Stimulated activated CD8-positive, alpha-beta memory T cell treated with anti-CD3 and anti-CD28 coated beads, Interleukin-12 subunit alpha, Interleukin-12 subunit beta, amount 100 ng/mL, for 24 hours (primary cell): Measurements from ENCODE around the gene TSGA10IP.
A peak's percentile ranks its signal among the peaks of the same experiment; 100 is the strongest.

Source experiments
- DNase-seq: peaks from one replicate; pipeline ENCODE4 v3.0.0-alpha.2; 2020; ENCODE audit errors: extremely low read depth

The TSGA10IP gene

GRCh38 chr11:65976216-65977176, 31.2 kb downstream of the TSGA10IP start:
- no peak for DNase-seq

- no peak for DNase-seq
Measured at GRCh38 chr11:65977621-65978390, 32.5 kb downstream of the TSGA10IP start.

GRCh38 chr11:65978391-65979238, 33.3 kb downstream of the TSGA10IP start:
- no peak for DNase-seq

GRCh38 chr11:65979261-65979759, 34.0 kb downstream of the TSGA10IP start:
- no peak for DNase-seq

- DNase-seq = no peak
Measured at GRCh38 chr11:65981101-65981740, 35.9 kb downstream of the TSGA10IP start.

- no peak for DNase-seq
Measured at GRCh38 chr11:65981972-65982823, 36.9 kb downstream of the TSGA10IP start.

GRCh38 chr11:65982824-65983588, 37.7 kb downstream of the TSGA10IP start:
- DNase-seq = no peak

- DNase-seq = no peak
Measured at GRCh38 chr11:65983589-65983987, 38.3 kb downstream of the TSGA10IP start.

- DNase-seq = no peak
Measured at GRCh38 chr11:65987336-65987735, 42.1 kb downstream of the TSGA10IP start.

GRCh38 chr11:65988791-65989592, 43.7 kb downstream of the TSGA10IP start:
- peak; percentile 71 for DNase-seq

GRCh38 chr11:65992056-65992455, 46.8 kb downstream of the TSGA10IP start:
- no peak for DNase-seq

- DNase-seq = no peak
Measured at GRCh38 chr11:65997286-65997685, 52.0 kb downstream of the TSGA10IP start.

- DNase-seq = peak; percentile 72
Measured at GRCh38 chr11:66001942-66002647, 56.8 kb downstream of the TSGA10IP start, which contains the start of the genes BANF1 and EIF1AD. Gene BANF1 (plus strand): TSS chr11:66002503. CDS start chr11:66003251, 748 bp downstream. Gene EIF1AD (minus strand): TSS chr11:66002157. CDS start chr11:66000389, 1,768 bp downstream.

- DNase-seq = no peak
Measured at GRCh38 chr11:66002648-66003225, 57.5 kb downstream of the TSGA10IP start.

GRCh38 chr11:66003291-66003690, 58.0 kb downstream of the TSGA10IP start:
- no peak for DNase-seq

- no peak for DNase-seq
Measured at GRCh38 chr11:66004186-66004585, 58.9 kb downstream of the TSGA10IP start.
